Measurements from ENCODE around the gene SPC24.

The SPC24 gene

DNA sequence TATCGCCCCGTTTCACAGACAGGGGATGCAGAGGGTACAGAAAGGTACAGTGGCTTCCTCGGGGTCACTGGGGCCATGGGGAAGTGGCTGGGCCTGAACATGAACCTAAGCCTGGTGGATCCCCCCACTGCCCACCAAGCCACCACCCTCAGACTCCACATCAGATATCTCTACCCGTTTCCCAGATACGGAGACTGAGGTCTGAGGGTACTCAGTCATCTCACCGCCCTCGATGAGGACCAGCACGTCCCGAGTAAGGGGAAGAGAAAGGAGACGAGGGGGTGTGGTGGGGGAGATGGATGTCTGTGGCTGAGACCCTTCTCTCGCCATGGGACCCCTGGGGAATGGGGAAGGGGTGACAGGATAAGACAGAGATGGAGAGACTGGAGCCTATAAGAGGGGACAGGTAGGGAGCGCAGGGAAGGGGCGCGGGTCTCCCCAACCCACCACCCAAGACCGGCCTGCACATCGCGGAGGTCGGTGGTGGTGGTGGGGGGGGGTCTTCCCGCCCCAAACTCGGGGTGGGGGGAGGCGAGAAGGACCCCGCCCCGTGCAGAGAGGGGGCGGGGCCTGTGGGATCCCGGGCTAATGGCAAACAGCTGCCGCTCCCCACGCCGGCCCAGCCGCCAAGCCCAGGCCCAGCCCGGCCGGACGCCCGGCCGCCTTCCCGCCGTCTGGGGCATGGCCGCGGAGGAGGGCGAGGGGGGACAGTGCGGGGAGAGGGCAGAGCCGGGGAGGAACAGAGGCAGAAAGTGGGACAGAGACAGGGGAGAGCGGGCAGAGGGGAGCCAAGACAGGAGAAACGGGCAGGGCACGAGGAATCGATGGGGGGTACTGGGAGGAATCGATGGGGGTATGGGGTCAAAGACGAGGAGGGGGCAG is 41.1 kb upstream of the SPC24 start:
- H3K27me3 ChIP-seq (ENCODE audit: control insufficient read depth, low read length), result no peaks in the 10 kb centered on the region
- no peak for TF ChIP-seq EZH2phosphoT487 (IDR thresholded peaks at IDR 0.05; ENCODE audit: borderline replicate concordance, low read length)
- TF ChIP-seq, protein P1, sequence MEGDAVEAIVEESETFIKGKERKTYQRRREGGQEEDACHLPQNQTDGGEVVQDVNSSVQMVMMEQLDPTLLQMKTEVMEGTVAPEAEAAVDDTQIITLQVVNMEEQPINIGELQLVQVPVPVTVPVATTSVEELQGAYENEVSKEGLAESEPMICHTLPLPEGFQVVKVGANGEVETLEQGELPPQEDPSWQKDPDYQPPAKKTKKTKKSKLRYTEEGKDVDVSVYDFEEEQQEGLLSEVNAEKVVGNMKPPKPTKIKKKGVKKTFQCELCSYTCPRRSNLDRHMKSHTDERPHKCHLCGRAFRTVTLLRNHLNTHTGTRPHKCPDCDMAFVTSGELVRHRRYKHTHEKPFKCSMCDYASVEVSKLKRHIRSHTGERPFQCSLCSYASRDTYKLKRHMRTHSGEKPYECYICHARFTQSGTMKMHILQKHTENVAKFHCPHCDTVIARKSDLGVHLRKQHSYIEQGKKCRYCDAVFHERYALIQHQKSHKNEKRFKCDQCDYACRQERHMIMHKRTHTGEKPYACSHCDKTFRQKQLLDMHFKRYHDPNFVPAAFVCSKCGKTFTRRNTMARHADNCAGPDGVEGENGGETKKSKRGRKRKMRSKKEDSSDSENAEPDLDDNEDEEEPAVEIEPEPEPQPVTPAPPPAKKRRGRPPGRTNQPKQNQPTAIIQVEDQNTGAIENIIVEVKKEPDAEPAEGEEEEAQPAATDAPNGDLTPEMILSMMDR (IDR thresholded peaks at IDR 0.05; ENCODE audit: low read depth, low read length, poor library complexity, severe bottlenecking), result no peak
- peaks cover 32% of the 10 kb centered on the region for H3F3A ChIP-seq (ENCODE audit: control insufficient read depth, insufficient read depth)
- H3K79me2 ChIP-seq (ENCODE audit: control insufficient read depth, low read length), result peaks cover 45% of the 10 kb centered on the region
- H3K9me3 ChIP-seq (ENCODE audit: control insufficient read depth, insufficient read depth, low read length), result no peaks in the 10 kb centered on the region
- H3K27ac ChIP-seq (ENCODE audit: low read depth, low read length), result peak overlapping the region; percentile 93
- H3K9me2 ChIP-seq (replicated peaks; ENCODE audit: control insufficient read depth, low read length), result no peaks in the 10 kb centered on the region
- H3K4me2 ChIP-seq (ENCODE audit: low read length), result peak overlapping the region; percentile 90
- H4K20me1 ChIP-seq (ENCODE audit: control insufficient read depth, insufficient read depth, low read depth, low read length), result no peaks in the 10 kb centered on the region
- peaks cover 52% of the 10 kb centered on the region for H3K36me3 ChIP-seq (ENCODE audit: control insufficient read depth, low read length)
- H3K4me1 ChIP-seq (ENCODE audit: control insufficient read depth, low read length), result peaks cover 61% of the 10 kb centered on the region
- H3K4me3 ChIP-seq (ENCODE audit: low read length), result peak overlapping the region; percentile 84

- H3K79me2 ChIP-seq (ENCODE audit: control insufficient read depth, low read length), result peaks cover 54% of the 10 kb centered on the region
- peaks cover 36% of the 10 kb centered on the region for H3F3A ChIP-seq (ENCODE audit: control insufficient read depth, insufficient read depth)
- peaks cover 70% of the 10 kb centered on the region for H3K4me1 ChIP-seq (ENCODE audit: control insufficient read depth, low read length)
- H3K9me3 ChIP-seq (ENCODE audit: control insufficient read depth, insufficient read depth, low read length), result no peaks in the 10 kb centered on the region
- no peaks in the 10 kb centered on the region for H3K27me3 ChIP-seq (ENCODE audit: control insufficient read depth, low read length)
- H3K27ac ChIP-seq (ENCODE audit: low read depth, low read length), result peak overlapping the region; percentile 93
- TF ChIP-seq, protein P1 (IDR thresholded peaks at IDR 0.05; ENCODE audit: low read depth, low read length, poor library complexity, severe bottlenecking), result no peak
- TF ChIP-seq EZH2phosphoT487 (IDR thresholded peaks at IDR 0.05; ENCODE audit: borderline replicate concordance, low read length), result no peak
- no peaks in the 10 kb centered on the region for H3K9me2 ChIP-seq (replicated peaks; ENCODE audit: control insufficient read depth, low read length)
- H3K4me3 ChIP-seq (ENCODE audit: low read length), result peak overlapping the region; percentile 84
- H3K4me2 ChIP-seq (ENCODE audit: low read length), result peak overlapping the region; percentile 90
- H4K20me1 ChIP-seq (ENCODE audit: control insufficient read depth, insufficient read depth, low read depth, low read length), result no peaks in the 10 kb centered on the region
- H3K36me3 ChIP-seq (ENCODE audit: control insufficient read depth, low read length), result peaks cover 60% of the 10 kb centered on the region
Measured at GRCh38 chr19:11195681-11196080, 40.1 kb upstream of the SPC24 start.

- H3K9me2 ChIP-seq (replicated peaks; ENCODE audit: control insufficient read depth, low read length), result no peaks in the 10 kb centered on the region
- H4K20me1 ChIP-seq (ENCODE audit: control insufficient read depth, insufficient read depth, low read depth, low read length), result no peaks in the 10 kb centered on the region
- H3K36me3 ChIP-seq (ENCODE audit: control insufficient read depth, low read length), result peaks cover 67% of the 10 kb centered on the region
- H3K4me2 ChIP-seq (ENCODE audit: low read length), result peak overlapping the region; percentile 90
- no peaks in the 10 kb centered on the region for H3K9me3 ChIP-seq (ENCODE audit: control insufficient read depth, insufficient read depth, low read length)
- peaks cover 36% of the 10 kb centered on the region for H3F3A ChIP-seq (ENCODE audit: control insufficient read depth, insufficient read depth)
- H3K79me2 ChIP-seq (ENCODE audit: control insufficient read depth, low read length), result peaks cover 62% of the 10 kb centered on the region
- TF ChIP-seq, protein P1 (IDR thresholded peaks at IDR 0.05; ENCODE audit: low read depth, low read length, poor library complexity, severe bottlenecking), result no peak
- TF ChIP-seq EZH2phosphoT487 (IDR thresholded peaks at IDR 0.05; ENCODE audit: borderline replicate concordance, low read length), result no peak
- peak overlapping the region; percentile 84 for H3K4me3 ChIP-seq (ENCODE audit: low read length)
- H3K4me1 ChIP-seq (ENCODE audit: control insufficient read depth, low read length), result peaks cover 78% of the 10 kb centered on the region
- H3K27me3 ChIP-seq (ENCODE audit: control insufficient read depth, low read length), result no peaks in the 10 kb centered on the region
- H3K27ac ChIP-seq (ENCODE audit: low read depth, low read length), result peak overlapping the region; percentile 93
Measured at GRCh38 chr19:11194656-11195558, 39.3 kb upstream of the SPC24 start.
